WTC11 (cell line): Measurements from ENCODE around the gene VEGFA. TPM values are rescaled to one million over a fixed set of nuclear protein-coding genes. Genes with fewer than 3 reads are reported as not detected.

Experiments
- ATAC-seq: fragments of 200-7000 bp; cut with Tn5 transposase; 2 replicates; pipeline ENCODE4 v1.10.0; 2021; ENCODE audit warnings: mild to moderate bottlenecking, moderate library complexity
- CTCF ChIA-PET: fragments of 300-600 bp; sonication (Branson Sonifier 250); formaldehyde crosslinking; loops from one replicate; lab custom pipeline; 2021; ENCODE audit warnings: antibody characterized with exemption; lab: Charles Lee
- POLR2A ChIA-PET: fragments of 350-600 bp; sonication (Branson Sonifier 250); formaldehyde crosslinking; loops from one replicate; lab custom pipeline; 2021; ENCODE audit warnings: antibody characterized with exemption; lab: Charles Lee
- DNase-seq: peaks from one replicate; pipeline ENCODE4 v3.0.0; 2021; ENCODE audit warnings: low spot score
- H3K27ac Mint-ChIP-seq: 2 replicates; pipeline ENCODE4 v1.8.0; 2021; ENCODE audit warnings: mixed read lengths
- H3K27me3 Mint-ChIP-seq: 2 replicates; pipeline ENCODE4 v1.8.0; 2021; ENCODE audit warnings: low read depth, mild to moderate bottlenecking, moderate library complexity, mixed read lengths
- H3K36me3 Mint-ChIP-seq: 2 replicates; pipeline ENCODE4 v1.8.0; 2021; ENCODE audit warnings: mixed read lengths
- H3K4me1 Mint-ChIP-seq: 2 replicates; pipeline ENCODE4 v1.8.0; 2022; ENCODE audit warnings: mixed read lengths
- H3K4me3 Mint-ChIP-seq: 2 replicates; pipeline ENCODE4 v1.8.0; 2021; ENCODE audit warnings: mild to moderate bottlenecking, moderate library complexity, mixed read lengths
- H3K9me3 Mint-ChIP-seq: 2 replicates; pipeline ENCODE4 v1.8.0; 2021; ENCODE audit warnings: mixed read lengths
- ELF4 ChIP-seq: sonication (generic); formaldehyde crosslinking; IDR thresholded peaks from 2 replicates; pipeline ENCODE4 v1.8.1; 2022; ENCODE audit warnings: low read depth, mild to moderate bottlenecking, moderate library complexity, missing genetic modification reagents
- EMX1 ChIP-seq: fragments of 250-450 bp; sonication (Bioruptor Pico); IDR thresholded peaks from 2 replicates; pipeline ENCODE4 v1.8.0; 2021; ENCODE audit warnings: mild to moderate bottlenecking
- ESRRA ChIP-seq: sonication (generic); formaldehyde crosslinking; IDR thresholded peaks from 2 replicates; pipeline ENCODE4 v1.8.1; 2022; ENCODE audit warnings: mild to moderate bottlenecking, missing genetic modification reagents, borderline replicate concordance
- FOXK1 ChIP-seq: sonication (generic); formaldehyde crosslinking; IDR thresholded peaks from 2 replicates; pipeline ENCODE4 v1.8.0; 2022; ENCODE audit warnings: mild to moderate bottlenecking, moderate library complexity, missing genetic modification reagents
- GTF2I ChIP-seq: fragments of 250-450 bp; sonication (Bioruptor Pico); conservative IDR thresholded peaks from 2 replicates; pipeline ENCODE4 v1.4.0; 2021; ENCODE audit warnings: mild to moderate bottlenecking
- JAZF1 ChIP-seq: fragments of 250-450 bp; sonication (Bioruptor Pico); IDR thresholded peaks from 2 replicates; pipeline ENCODE4 v1.9.0; 2021; ENCODE audit warnings: moderate library complexity, mild to moderate bottlenecking, inconsistent platforms
- JUN ChIP-seq: sonication (generic); formaldehyde crosslinking; IDR thresholded peaks from 2 replicates; pipeline ENCODE4 v1.8.0; 2023; ENCODE audit warnings: mild to moderate bottlenecking, missing genetic modification reagents
- NR1H2 ChIP-seq: sonication (generic); formaldehyde crosslinking; IDR thresholded peaks from 2 replicates; pipeline ENCODE4 v1.9.0; 2021; ENCODE audit warnings: mild to moderate bottlenecking, moderate library complexity, missing genetic modification reagents
- NR2C2 ChIP-seq: sonication (generic); formaldehyde crosslinking; IDR thresholded peaks from 2 replicates; pipeline ENCODE4 v1.8.0; 2022; ENCODE audit warnings: mild to moderate bottlenecking, missing genetic modification reagents
- NR3C1 ChIP-seq: sonication (generic); formaldehyde crosslinking; conservative IDR thresholded peaks from 2 replicates; pipeline ENCODE4 v1.8.1; 2023; ENCODE audit warnings: low read depth, mild to moderate bottlenecking, missing genetic modification reagents
- RELA ChIP-seq: sonication (generic); formaldehyde crosslinking; IDR thresholded peaks from 2 replicates; pipeline ENCODE4 v1.8.1; 2022; ENCODE audit warnings: missing genetic modification reagents, mild to moderate bottlenecking, borderline replicate concordance
- RORB ChIP-seq: fragments of 250-450 bp; sonication (Bioruptor Pico); IDR thresholded peaks from 2 replicates; pipeline ENCODE4 v1.9.0; 2021; ENCODE audit warnings: mild to moderate bottlenecking
- SOX15 ChIP-seq: fragments of 250-450 bp; sonication (Bioruptor Pico); IDR thresholded peaks from 2 replicates; pipeline ENCODE4 v1.9.0; 2021; ENCODE audit warnings: mild to moderate bottlenecking
- TCF7 ChIP-seq: sonication (generic); formaldehyde crosslinking; IDR thresholded peaks from 2 replicates; pipeline ENCODE4 v1.8.0; 2022; ENCODE audit warnings: mild to moderate bottlenecking, low read depth, missing genetic modification reagents, moderate library complexity
- ZNF121 ChIP-seq: sonication (generic); formaldehyde crosslinking; IDR thresholded peaks from 2 replicates; pipeline ENCODE4 v1.8.0; 2023; ENCODE audit warnings: missing genetic modification reagents
- ZNF416 ChIP-seq: fragments of 250-450 bp; sonication (Bioruptor Pico); IDR thresholded peaks from 2 replicates; pipeline ENCODE4 v1.9.0; 2021; ENCODE audit warnings: mild to moderate bottlenecking, inconsistent platforms
- ZNF423 ChIP-seq: fragments of 250-450 bp; sonication (Bioruptor Pico); IDR thresholded peaks from 2 replicates; pipeline ENCODE4 v2.1.2; 2022; ENCODE audit warnings: mild to moderate bottlenecking, moderate library complexity
- total RNA-seq: library from RNA; stranded (reverse); gene quantifications from 3 replicates; pipeline ENCODE4 v1.2.3, GENCODE V29; 2021
- TF ChIP-seq, protein P1 (sequence below): sonication (generic); formaldehyde crosslinking; IDR thresholded peaks from 2 replicates; pipeline ENCODE4 v1.8.1; 2022; ENCODE audit warnings: mild to moderate bottlenecking, missing genetic modification reagents, moderate library complexity, borderline replicate concordance
- TF ChIP-seq, protein P2 (sequence below): fragments of 250-450 bp; sonication (Bioruptor Pico); IDR thresholded peaks from 2 replicates; pipeline ENCODE4 v1.9.0; 2021; ENCODE audit warnings: mild to moderate bottlenecking
- TF ChIP-seq, protein P3 (sequence below): sonication (generic); formaldehyde crosslinking; IDR thresholded peaks from 2 replicates; pipeline ENCODE4 v1.8.1; 2023; ENCODE audit warnings: mild to moderate bottlenecking, missing genetic modification reagents, moderate library complexity
- TF ChIP-seq, protein P4 (sequence below): sonication (generic); formaldehyde crosslinking; IDR thresholded peaks from 2 replicates; pipeline ENCODE4 v1.8.0; 2022; ENCODE audit warnings: missing genetic modification reagents

The VEGFA gene
- total RNA-seq, 1 experiment from 2014 or later, result 43.8 TPM

DNA sequence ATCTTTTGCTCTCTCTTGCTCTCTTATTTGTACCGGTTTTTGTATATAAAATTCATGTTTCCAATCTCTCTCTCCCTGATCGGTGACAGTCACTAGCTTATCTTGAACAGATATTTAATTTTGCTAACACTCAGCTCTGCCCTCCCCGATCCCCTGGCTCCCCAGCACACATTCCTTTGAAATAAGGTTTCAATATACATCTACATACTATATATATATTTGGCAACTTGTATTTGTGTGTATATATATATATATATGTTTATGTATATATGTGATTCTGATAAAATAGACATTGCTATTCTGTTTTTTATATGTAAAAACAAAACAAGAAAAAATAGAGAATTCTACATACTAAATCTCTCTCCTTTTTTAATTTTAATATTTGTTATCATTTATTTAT, 15.9 kb downstream of the VEGFA start:
- Mint-ChIP-seq H3K9me3 (no peaks in the 10 kb centered on the region), H3K27me3 (no peaks in the 10 kb centered on the region), H3K36me3 (peaks cover 40% of the 10 kb centered on the region), H3K4me1 (no peaks in the 10 kb centered on the region), H3K27ac (no peak overlapping the region), H3K4me3 (no peak overlapping the region)
- ChIA-PET POLR2A (interaction anchor here (0.7 to 1.9 kb wide), 5 partner anchors 11 to 222 kb away, joined by 3 to 7 read pairs (median 3); partner anchors contain the start of gene VEGFA), CTCF (interaction anchor here (1.0 to 3.0 kb wide), 3 partner anchors 16 to 293 kb away, joined by 3 to 16 read pairs (median 8); partner anchors contain the start of gene VEGFA)
- ATAC-seq, result no peak
- DNase-seq, result no peak
- no peak for TF ChIP-seq ZNF423 (CRISPR knock-in tag)
- TF ChIP-seq ZNF416 (CRISPR knock-in tag), result no peak
- TF ChIP-seq SOX15, result no peak
- TF ChIP-seq, protein P1, sequence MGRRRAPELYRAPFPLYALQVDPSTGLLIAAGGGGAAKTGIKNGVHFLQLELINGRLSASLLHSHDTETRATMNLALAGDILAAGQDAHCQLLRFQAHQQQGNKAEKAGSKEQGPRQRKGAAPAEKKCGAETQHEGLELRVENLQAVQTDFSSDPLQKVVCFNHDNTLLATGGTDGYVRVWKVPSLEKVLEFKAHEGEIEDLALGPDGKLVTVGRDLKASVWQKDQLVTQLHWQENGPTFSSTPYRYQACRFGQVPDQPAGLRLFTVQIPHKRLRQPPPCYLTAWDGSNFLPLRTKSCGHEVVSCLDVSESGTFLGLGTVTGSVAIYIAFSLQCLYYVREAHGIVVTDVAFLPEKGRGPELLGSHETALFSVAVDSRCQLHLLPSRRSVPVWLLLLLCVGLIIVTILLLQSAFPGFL, result no peak
- no peak for TF ChIP-seq NR1H2 (CRISPR knock-in tag)

DNA sequence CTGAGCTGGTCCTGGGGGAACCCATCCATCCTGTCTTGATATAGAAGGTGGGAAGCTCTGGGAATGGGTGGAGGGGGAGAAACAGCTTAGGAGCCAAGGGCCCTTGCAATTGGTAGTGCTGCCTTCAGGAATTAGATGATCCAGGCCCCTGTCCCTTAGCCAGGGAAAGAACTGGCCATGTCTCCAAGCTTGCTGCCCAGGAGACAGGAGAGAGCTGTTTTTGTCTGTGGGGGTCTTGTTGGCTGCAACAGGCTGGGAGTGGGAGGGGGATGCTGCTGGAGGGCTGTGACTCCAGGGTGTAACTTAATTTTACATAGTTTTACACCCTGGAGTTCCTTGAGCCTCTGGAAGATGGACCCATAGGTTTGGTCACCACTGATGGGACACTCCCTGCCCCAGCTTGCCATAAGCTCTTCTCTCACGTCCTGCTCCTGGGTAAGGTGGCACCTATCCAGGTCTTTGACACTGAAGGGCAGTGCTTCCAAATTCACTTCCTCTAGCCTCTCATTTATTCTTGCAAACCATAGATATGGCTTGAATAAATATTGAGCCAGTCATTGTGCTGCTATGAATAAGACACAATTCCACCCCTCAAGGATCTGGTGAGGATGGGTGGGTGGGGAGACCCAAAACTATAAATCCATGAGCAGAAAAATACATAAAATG, 16.8 kb downstream of the VEGFA start:
- no peaks in the 10 kb centered on the region for H3K9me3 Mint-ChIP-seq
- H3K4me3 Mint-ChIP-seq, result no peak overlapping the region
- ATAC-seq (no peak), DNase-seq (no peak)
- no peak overlapping the region for H3K27ac Mint-ChIP-seq
- no peaks in the 10 kb centered on the region for H3K27me3 Mint-ChIP-seq
- ChIA-PET CTCF (interaction anchor here (0.9 to 3.0 kb wide), 4 partner anchors 12 to 308 kb away, joined by 3 to 16 read pairs (median 6); partner anchors contain the start of gene VEGFA), POLR2A (interaction anchor here (0.8 to 1.9 kb wide), 4 partner anchors 12 to 221 kb away, joined by 3 to 7 read pairs (median 4); partner anchors contain the start of gene VEGFA)
- TF ChIP-seq GTF2I (CRISPR knock-in tag), result no peak
- peaks cover 37% of the 10 kb centered on the region for H3K36me3 Mint-ChIP-seq
- H3K4me1 Mint-ChIP-seq, result no peaks in the 10 kb centered on the region

DNA sequence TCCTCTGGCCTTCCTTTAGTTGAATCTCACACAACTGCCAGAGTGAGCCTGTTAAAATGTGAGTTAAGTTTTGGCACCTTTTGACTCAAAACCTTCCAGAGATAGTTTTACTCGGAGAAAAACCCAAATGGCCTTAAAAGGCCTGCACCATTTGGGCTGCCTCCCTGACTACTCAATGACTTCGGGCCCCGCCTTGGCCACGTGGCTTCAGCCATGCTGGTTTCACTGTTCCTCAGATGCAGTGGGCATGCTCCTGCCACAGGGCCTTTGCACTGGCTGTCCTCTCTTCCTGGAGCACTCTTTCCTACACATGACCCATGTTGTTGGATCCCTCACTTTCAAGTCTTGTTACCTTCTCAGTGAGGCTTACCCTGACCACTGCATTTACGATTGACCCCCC, 18.3 kb downstream of the VEGFA start:
- peak; percentile 69 for TF ChIP-seq GTF2I (CRISPR knock-in tag)
- TF ChIP-seq, protein P2, sequence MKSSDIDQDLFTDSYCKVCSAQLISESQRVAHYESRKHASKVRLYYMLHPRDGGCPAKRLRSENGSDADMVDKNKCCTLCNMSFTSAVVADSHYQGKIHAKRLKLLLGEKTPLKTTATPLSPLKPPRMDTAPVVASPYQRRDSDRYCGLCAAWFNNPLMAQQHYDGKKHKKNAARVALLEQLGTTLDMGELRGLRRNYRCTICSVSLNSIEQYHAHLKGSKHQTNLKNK (CRISPR knock-in tag), result no peak
- ATAC-seq, result no peak
- Mint-ChIP-seq H3K4me1 (no peaks in the 10 kb centered on the region), H3K9me3 (no peaks in the 10 kb centered on the region), H3K27me3 (no peaks in the 10 kb centered on the region), H3K27ac (no peak overlapping the region), H3K36me3 (peaks cover 23% of the 10 kb centered on the region), H3K4me3 (no peak overlapping the region)
- CTCF ChIA-PET, result interaction anchor here (0.6 to 1.5 kb wide), 8 partner anchors 14 to 681 kb away, joined by 3 to 6 read pairs (median 4); no protein-coding TSS in a partner anchor
- DNase-seq, result no peak
- POLR2A ChIA-PET, result interaction anchor here (0.6 kb wide), 2 partner anchors 20 to 338 kb away, joined by 3 to 6 read pairs; no protein-coding TSS in a partner anchor

DNA sequence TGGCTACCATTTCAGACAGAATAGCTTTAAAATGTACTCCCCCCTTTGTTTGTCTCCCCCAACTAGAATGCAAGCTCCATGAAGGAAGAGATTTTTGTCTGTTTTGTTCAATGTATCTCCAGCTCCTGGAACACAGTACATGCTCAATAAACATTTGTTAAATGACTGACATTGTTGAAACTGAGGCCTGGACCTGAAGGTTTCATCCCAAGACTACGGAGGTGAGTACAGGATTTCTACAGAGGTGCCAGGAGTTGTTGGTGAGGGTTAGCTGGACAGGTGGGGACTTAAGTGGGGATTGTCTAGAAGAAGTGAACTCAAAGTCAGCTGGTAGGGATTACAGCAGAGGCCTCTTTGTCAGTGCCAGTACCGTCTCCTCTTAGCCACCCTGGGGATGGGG, 19.4 kb downstream of the VEGFA start:
- ATAC-seq (no peak), DNase-seq (no peak)
- H3K4me3 Mint-ChIP-seq, result no peak overlapping the region
- no peaks in the 10 kb centered on the region for H3K9me3 Mint-ChIP-seq
- no peaks in the 10 kb centered on the region for H3K27me3 Mint-ChIP-seq
- CTCF ChIA-PET, result interaction anchor here (0.6 to 1.7 kb wide), 8 partner anchors 15 to 290 kb away, joined by 3 to 5 read pairs (median 4); no protein-coding TSS in a partner anchor
- no peak overlapping the region for H3K27ac Mint-ChIP-seq
- POLR2A ChIA-PET, result no interaction called here
- no peaks in the 10 kb centered on the region for H3K4me1 Mint-ChIP-seq
- H3K36me3 Mint-ChIP-seq, result peaks cover 14% of the 10 kb centered on the region
- TF ChIP-seq NR2C2 (CRISPR knock-in tag) (no peak), FOXK1 (CRISPR knock-in tag) (no peak), RORB (CRISPR knock-in tag) (no peak), TCF7 (CRISPR knock-in tag) (no peak), JAZF1 (CRISPR knock-in tag) (no peak), ZNF423 (CRISPR knock-in tag) (no peak), NR1H2 (CRISPR knock-in tag) (no peak), ELF4 (CRISPR knock-in tag) (no peak), NR3C1 (no peak), RELA (CRISPR knock-in tag) (no peak), ESRRA (CRISPR knock-in tag) (no peak), EMX1 (CRISPR knock-in tag) (no peak), ZNF121 (CRISPR knock-in tag) (no peak), JUN (no peak)
- TF ChIP-seq, protein P3, sequence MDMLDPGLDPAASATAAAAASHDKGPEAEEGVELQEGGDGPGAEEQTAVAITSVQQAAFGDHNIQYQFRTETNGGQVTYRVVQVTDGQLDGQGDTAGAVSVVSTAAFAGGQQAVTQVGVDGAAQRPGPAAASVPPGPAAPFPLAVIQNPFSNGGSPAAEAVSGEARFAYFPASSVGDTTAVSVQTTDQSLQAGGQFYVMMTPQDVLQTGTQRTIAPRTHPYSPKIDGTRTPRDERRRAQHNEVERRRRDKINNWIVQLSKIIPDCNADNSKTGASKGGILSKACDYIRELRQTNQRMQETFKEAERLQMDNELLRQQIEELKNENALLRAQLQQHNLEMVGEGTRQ, result no peak
- TF ChIP-seq, protein P4, sequence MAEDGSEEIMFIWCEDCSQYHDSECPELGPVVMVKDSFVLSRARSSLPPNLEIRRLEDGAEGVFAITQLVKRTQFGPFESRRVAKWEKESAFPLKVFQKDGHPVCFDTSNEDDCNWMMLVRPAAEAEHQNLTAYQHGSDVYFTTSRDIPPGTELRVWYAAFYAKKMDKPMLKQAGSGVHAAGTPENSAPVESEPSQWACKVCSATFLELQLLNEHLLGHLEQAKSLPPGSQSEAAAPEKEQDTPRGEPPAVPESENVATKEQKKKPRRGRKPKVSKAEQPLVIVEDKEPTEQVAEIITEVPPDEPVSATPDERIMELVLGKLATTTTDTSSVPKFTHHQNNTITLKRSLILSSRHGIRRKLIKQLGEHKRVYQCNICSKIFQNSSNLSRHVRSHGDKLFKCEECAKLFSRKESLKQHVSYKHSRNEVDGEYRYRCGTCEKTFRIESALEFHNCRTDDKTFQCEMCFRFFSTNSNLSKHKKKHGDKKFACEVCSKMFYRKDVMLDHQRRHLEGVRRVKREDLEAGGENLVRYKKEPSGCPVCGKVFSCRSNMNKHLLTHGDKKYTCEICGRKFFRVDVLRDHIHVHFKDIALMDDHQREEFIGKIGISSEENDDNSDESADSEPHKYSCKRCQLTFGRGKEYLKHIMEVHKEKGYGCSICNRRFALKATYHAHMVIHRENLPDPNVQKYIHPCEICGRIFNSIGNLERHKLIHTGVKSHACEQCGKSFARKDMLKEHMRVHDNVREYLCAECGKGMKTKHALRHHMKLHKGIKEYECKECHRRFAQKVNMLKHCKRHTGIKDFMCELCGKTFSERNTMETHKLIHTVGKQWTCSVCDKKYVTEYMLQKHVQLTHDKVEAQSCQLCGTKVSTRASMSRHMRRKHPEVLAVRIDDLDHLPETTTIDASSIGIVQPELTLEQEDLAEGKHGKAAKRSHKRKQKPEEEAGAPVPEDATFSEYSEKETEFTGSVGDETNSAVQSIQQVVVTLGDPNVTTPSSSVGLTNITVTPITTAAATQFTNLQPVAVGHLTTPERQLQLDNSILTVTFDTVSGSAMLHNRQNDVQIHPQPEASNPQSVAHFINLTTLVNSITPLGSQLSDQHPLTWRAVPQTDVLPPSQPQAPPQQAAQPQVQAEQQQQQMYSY, result no peak
